GM10847 (cell line): ENCODE results near the gene LIN7C.

Experiments used
- POLR2A ChIP-seq: IDR thresholded peaks from 2 replicates; pipeline ENCODE4 v1.6.1; 2011; ENCODE audit not compliant: insufficient read length; ENCODE audit errors: extremely low read depth

Gene LIN7C

GRCh38 chr11:27487706-27488105, 18.9 kb downstream of the LIN7C start:
- no peak for TF ChIP-seq POLR2A

DNA sequence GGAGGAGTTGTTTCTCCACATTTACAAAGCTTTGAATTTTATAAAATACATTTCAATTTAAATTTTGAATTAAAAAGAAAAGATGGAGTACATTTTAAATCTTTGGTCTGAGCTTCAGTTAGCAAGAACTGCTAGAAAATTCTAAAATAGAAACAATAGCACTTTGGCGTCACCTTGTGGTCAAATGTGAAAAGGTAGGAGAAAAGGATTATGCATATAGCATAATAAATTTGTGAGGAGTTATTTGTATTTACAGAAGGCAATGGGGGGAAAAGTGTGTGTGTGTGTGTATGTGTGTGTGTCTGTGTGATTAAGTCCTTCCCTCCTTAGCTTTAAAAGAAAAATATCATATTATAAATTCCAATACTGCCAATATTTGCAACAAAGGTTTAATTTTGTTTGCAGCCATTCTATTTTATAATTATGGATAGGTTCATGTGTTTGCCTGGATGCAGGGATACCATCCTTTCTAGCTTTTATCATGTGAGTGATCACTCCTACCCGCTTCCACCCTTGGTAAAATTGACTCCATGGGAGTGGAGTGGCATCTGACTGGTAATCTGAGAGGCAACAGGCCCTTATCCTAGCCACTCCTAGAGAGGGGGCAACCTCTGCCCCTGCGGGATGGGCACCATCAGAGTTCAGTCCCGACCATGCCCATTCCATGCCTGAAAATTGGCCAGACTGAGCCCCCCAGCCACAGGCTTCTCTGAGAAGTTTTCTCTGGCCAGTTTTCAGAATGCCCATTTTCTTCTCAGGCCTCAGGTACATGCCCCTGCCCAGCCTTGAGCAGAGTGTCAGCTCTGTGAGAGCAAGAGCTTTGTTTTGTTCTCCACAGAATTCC, 20.4 kb downstream of the LIN7C start:
- no peak for TF ChIP-seq POLR2A

DNA sequence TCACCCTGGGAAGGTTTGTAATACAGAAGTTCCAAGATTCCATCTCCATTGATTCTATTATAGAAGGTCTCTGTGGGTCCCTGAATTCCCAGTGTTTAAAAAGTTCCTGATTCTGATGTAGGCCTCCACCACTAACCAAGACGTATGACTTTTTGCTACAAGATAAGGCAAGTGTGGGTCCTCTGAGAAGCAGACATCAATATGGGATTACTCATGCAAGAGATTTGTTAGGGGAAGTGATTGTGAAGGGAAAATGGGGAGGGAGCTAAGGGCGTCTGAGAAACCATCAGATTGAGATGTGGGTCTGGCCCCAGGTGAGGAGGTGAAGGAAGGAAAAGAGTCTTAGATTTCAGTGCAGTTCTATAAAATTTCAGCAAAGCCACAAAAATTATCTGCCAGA, 23.8 kb downstream of the LIN7C start:
- TF ChIP-seq POLR2A = no peak

GRCh38 chr11:27481992-27482391, 24.6 kb downstream of the LIN7C start:
- TF ChIP-seq POLR2A = no peak

DNA sequence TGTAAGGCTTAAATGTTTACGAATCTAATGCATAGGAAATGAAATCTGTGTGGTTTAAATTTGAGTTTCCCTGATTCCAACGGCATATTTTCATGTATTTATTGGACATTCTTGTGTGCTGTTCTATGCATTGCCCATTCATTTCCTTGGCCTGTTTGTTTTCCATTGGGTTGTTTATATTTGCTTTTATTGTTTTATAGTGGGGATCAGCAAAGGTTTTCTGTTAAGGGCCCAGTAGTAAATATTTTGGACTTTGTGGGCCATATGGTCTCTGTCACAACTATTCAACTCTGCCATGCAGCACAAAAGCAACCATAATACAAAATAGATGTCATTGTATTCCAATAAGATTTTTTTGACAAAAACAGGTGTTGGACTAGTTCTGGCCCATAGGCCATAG, 28.7 kb downstream of the LIN7C start:
- TF ChIP-seq POLR2A = no peak

DNA sequence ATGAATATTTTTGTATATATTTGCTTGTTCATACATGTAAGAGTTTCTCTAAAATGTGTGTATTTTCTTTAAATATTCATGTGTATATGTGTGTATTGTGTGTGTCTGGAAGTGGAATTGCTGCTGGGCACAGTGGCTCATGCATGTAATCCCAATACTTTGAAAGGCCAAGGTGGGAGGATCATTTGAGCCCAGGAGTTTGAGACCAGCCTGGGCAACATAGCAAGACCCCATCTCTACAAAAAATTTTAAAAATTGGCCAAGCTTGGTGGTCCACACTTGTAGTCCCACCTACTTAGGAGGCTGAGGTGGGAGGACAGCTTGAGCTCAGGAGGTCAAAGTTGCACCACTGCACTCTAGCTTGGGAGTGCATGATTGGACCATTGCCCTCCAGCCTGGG, 29.3 kb downstream of the LIN7C start:
- TF ChIP-seq POLR2A = no peak

- no peak for TF ChIP-seq POLR2A
Observed at GRCh38 chr11:27475622-27476021, 30.9 kb downstream of the LIN7C start.

DNA sequence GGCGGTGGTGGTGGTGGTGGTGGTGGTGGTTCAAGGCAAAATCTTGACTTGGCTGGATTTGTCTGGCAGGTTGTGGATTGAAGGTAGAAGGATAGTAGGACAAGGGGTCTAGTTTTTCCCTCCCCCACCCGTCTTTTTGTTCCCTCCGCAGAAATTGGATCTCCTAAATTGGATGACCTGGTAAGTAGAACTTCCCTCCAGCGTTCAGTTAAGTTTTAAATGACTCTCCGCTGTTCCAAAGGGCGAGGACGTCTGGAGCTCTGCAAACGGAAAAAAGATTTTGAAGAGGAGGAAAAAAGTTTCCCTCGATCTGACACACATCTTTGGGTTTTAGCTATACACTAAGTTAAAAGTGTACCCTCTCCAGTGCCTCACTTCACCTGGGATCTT, 33.6 kb downstream of the LIN7C start:
- TF ChIP-seq POLR2A = no peak

- no peak for TF ChIP-seq POLR2A
Observed at GRCh38 chr11:27472398-27473016, 34.1 kb downstream of the LIN7C start, which contains the start of gene LGR4. Gene LGR4, minus strand, starts transcription at chr11:27472790. Its CDS starts 488 bp downstream, at chr11:27472302.

DNA sequence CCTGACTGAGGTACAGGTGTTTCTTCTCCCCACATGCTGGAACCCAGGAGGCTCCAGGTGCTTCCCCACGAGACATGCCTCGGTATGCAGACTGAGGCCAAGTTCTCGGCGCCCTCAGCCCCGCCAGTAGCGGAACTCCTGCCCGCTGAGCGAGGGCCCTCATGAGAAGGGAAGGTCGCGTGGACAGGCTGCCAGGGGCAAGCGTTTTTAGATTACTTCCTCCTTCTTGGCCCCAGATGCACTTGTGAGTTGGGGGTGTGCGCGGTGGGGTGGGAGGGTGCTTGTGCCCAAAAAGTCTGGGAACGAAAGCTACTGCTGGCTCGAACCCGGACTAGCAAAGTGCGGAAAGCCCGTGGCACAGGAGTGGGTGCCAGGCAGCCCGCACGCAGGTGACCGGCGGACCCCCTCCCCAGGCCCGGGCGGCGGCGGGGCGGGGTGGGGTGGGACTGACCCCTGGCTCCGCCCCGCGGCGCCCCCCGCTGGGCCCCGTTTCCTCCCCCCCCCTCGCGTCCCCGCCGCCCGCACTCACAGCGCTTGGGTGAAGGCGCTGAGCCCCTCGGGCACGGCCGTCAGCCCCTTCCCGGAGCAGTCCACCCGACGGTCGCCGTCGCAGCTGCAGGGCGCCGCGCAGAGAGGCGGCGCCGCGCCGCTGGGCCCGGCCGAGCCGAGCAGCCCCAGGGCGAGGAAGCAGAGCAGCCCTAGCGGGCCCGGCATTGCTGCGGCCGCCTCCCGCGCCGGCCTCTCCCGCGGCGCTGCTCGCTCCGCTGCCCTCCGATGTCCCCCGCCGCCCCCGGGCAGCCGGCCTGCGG, 34.8 kb downstream of the LIN7C start:
- no peak for TF ChIP-seq POLR2A

DNA sequence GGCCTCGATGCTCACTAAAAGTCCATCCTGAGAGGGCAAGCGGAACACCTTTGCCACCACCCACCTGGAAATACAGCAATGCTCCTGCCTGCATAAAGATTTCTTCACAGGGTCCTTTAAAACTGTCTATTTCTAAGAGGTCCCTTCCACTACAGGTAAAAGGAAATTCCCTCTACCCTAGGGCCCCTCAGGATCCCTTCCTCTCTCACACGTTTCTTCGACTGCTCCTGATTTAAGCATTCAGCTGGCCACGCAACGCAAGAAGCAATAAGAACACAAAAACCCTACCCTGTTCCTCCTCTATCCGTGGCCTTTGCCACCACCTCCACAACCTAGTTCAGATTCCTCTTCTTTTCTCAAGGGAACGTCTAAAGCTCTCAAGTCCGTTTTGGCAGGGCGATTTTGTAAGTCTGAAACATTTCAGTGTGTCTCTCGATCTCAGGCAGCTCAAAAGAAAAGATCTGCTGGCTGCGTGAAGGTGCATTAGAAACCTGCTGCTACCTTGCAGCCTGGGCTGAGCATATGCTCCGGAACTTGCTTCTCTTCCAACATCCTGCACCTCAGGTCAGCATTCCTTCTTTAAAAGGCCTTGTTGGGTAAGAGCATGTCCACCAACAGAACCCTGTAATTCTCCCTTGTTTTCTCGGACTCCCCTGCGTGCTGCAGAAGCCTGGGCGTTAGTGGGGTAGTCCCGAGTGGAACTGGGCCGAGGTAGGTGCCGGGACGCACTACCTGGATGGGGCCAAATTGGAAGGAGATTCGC, 35.6 kb downstream of the LIN7C start:
- no peak for TF ChIP-seq POLR2A

DNA sequence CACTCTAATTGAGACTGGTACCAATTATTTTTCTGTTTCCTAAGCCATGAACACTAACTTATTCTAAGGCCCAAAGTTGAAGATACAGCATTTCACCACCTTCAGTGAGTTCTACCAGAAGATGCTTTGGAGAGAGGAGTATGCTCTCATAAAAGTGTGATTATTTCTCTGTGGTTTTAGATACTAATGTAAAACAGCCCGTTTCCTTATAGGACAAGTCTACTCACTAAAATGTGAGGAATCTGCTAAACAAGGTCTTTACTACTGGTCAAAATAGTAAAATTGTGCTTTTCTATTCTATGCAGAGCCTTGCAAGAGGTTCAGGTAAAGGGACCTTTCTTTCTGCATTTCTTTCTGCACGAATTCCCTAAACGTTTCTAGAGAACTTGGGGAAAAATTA, 36.4 kb downstream of the LIN7C start:
- TF ChIP-seq POLR2A = no peak

DNA sequence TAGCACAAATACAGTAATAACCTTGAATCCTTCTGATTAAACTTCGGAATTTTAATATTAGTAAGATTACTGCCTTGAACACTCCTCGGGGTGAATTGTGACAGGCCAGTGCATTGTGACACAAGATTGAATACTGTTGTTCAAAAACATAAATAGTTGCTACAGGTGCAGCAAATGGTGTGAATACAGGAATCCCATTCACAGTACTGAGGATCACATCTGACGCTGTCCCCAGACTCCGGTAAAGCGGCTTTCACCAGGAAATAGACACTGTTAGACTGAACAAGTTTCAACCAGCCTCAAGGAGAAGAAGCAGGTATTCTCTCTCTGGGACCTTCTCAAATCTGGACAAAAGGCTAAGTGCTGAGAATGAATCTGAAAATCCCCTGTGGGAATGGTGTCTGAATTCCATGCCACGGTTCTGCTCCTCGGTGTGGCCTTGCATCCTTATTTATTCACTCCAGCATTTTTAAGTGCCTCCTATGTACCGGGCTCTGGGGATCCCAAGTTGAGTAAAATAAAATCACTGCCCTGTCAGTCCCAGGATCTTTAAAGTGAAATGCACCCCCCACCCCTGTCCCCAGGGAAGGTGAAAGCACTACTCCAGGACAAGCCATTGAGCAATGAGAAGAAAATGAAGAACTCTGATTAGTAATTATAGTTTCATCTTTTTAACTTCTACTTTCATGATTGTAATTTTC, 37.4 kb downstream of the LIN7C start:
- TF ChIP-seq POLR2A = no peak

DNA sequence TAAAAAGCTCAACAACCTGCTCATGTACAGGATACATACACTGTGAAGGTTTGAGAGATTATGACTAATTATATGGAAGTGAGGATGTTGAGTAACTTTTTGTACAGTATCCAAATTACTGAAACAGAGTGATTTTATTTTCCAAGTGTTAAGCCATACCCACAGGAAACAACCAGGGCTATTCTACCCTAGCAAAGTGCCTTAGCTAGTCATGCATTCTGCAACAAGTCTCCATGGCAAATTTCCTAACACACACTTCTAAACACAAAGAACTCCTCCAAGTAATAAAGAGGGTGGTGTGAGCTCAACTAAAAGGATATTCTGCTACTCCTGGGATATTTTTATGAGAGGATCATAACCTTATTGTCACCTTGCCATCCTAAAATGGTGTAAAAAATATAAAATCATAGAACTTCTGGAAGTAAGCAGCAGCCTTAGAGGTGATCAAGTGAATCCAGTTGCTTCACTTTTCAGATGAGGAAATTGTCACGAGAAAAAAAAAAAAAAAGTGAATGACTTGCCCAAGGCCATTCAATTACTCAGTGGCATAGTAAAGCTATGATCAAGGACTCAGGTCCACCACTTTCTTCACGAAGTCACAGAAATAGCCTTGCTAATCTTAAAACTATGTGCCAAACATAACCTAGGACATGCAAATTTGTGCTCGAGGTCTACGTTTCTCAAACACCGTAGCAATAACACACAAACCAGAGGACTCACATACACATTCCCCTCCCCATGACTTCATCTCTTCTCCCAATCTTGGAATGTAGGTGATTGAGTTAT, 38.2 kb downstream of the LIN7C start:
- no peak for TF ChIP-seq POLR2A
